GM19372 (cell line): ENCODE data around the gene TK1.

Source experiments
- ATAC-seq: cut with Tn5 transposase; IDR thresholded peaks from one replicate; pipeline ENCODE4 v1.9.1; 2021; ENCODE audit warnings: mild to moderate bottlenecking, low read depth, moderate library complexity; ENCODE audit not compliant: unreplicated experiment

Gene TK1

GRCh38 chr17:78125138-78125913 is 61.5 kb downstream of the TK1 start:
- ATAC-seq, result no peak

- no peak for ATAC-seq
Measured at GRCh38 chr17:78124836-78125137, 62.1 kb downstream of the TK1 start.
